Measurements from ENCODE around the gene CASD1.

CASD1 gene

GRCh38 chr7:94547126-94547525 is 37.5 kb downstream of the CASD1 start:
- no peak overlapping the region for H3K27ac Mint-ChIP-seq
- H3K4me1 Mint-ChIP-seq: no peaks in the 10 kb centered on the region
- peaks cover 15% of the 10 kb centered on the region for H3K36me3 Mint-ChIP-seq (ENCODE audit: low read depth)
- H3K4me3 Mint-ChIP-seq: no peak overlapping the region
- no peaks in the 10 kb centered on the region for H3K27me3 Mint-ChIP-seq
- no peak for ATAC-seq
- no peaks in the 10 kb centered on the region for H3K9me3 Mint-ChIP-seq
- no peak for DNase-seq

DNA sequence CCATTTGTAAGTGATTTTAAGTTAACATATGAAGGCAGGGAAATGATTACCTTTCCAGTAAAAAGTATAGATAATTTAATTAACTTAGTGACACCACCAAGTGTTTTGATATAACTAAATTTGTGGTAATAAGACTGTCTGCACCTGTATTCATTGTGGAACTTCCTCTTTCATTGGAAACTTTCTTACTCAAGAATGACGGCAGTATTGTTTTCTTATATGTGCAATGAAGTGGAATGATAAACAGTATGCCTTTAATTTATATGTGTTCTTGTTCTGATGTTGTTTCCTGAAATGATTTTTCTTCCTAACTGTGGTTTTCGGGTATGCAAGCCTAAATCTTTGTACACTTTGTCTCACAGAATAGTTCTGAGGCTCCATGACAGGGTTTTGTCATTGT is 46.4 kb downstream of the CASD1 start:
- H3K4me1 Mint-ChIP-seq: peaks cover 3% of the 10 kb centered on the region
- peaks cover 37% of the 10 kb centered on the region for H3K36me3 Mint-ChIP-seq (ENCODE audit: low read depth)
- no peaks in the 10 kb centered on the region for H3K27me3 Mint-ChIP-seq
- no peak overlapping the region for H3K4me3 Mint-ChIP-seq
- no peak overlapping the region for H3K27ac Mint-ChIP-seq
- H3K9me3 Mint-ChIP-seq: no peaks in the 10 kb centered on the region
- ATAC-seq: no peak
- no peak for DNase-seq

GRCh38 chr7:94557215-94557614 is 47.6 kb downstream of the CASD1 start:
- H3K9me3 Mint-ChIP-seq: no peaks in the 10 kb centered on the region
- no peak overlapping the region for H3K27ac Mint-ChIP-seq
- no peak for DNase-seq
- peaks cover 39% of the 10 kb centered on the region for H3K36me3 Mint-ChIP-seq (ENCODE audit: low read depth)
- H3K4me1 Mint-ChIP-seq: peaks cover 3% of the 10 kb centered on the region
- H3K27me3 Mint-ChIP-seq: no peaks in the 10 kb centered on the region
- ATAC-seq: no peak
- no peak overlapping the region for H3K4me3 Mint-ChIP-seq

GRCh38 chr7:94559972-94560371 is 50.4 kb downstream of the CASD1 start:
- no peak overlapping the region for H3K4me3 Mint-ChIP-seq
- no peak for ATAC-seq
- peaks cover 3% of the 10 kb centered on the region for H3K4me1 Mint-ChIP-seq
- no peak for DNase-seq
- no peaks in the 10 kb centered on the region for H3K27me3 Mint-ChIP-seq
- no peaks in the 10 kb centered on the region for H3K9me3 Mint-ChIP-seq
- no peak overlapping the region for H3K27ac Mint-ChIP-seq
- H3K36me3 Mint-ChIP-seq (ENCODE audit: low read depth): peaks cover 33% of the 10 kb centered on the region

DNA sequence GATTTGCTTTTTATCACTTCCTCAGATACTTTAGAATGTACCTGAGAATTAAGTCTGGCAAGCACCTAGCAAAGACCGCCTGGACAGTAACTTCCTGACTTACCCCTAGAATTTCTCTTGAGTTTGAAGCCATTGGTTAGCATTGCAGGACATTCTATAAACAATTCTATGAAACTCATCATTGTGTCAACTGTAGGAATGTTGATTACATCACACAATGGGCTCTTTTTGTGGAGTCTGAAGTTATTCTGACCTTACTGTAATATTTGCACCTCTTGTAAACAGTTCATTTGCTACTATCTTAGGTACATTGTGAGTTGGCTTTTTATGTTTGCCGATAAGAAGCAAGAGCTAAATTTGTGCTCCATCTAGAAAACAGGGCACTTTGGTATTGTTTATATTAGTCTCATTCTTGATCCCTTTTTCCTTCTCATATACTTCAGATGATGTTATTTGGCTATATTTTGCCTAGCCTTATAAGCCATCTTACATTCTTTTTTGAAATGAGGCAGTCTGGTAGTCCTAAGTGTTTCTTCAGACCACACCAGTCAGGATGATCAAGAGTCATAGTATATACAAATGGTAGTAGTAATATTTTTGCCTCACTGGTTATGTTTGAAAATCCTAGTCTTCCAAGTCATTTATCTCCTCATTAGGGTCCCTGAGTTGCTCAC is 52.4 kb downstream of the CASD1 start:
- DNase-seq (no peak), ATAC-seq (no peak)
- H3K4me3 Mint-ChIP-seq: no peak overlapping the region
- H3K36me3 Mint-ChIP-seq (ENCODE audit: low read depth): peaks cover 19% of the 10 kb centered on the region
- H3K27ac Mint-ChIP-seq: no peak overlapping the region
- peaks cover 3% of the 10 kb centered on the region for H3K4me1 Mint-ChIP-seq
- H3K27me3 Mint-ChIP-seq: no peaks in the 10 kb centered on the region
- H3K9me3 Mint-ChIP-seq: no peaks in the 10 kb centered on the region

DNA sequence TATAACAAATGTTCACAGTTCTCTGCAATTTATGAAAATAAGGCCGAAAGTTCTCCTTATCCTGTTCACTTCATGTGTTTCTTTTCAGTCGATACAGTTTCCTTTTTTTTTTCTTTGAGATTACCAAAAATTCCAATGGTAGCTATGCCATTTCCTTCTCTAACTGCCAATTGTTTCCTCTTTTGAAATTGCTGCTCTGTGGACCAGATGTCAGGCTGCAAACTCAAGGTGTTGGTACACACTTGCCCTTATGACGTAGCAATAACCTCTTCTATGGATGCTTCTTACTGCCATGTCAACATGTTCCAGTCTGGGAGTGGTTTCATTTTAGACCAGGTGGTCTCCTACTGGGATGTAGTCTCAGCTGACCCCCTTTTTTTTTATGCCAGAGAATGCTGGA is 52.9 kb downstream of the CASD1 start:
- no peak overlapping the region for H3K4me3 Mint-ChIP-seq

DNA sequence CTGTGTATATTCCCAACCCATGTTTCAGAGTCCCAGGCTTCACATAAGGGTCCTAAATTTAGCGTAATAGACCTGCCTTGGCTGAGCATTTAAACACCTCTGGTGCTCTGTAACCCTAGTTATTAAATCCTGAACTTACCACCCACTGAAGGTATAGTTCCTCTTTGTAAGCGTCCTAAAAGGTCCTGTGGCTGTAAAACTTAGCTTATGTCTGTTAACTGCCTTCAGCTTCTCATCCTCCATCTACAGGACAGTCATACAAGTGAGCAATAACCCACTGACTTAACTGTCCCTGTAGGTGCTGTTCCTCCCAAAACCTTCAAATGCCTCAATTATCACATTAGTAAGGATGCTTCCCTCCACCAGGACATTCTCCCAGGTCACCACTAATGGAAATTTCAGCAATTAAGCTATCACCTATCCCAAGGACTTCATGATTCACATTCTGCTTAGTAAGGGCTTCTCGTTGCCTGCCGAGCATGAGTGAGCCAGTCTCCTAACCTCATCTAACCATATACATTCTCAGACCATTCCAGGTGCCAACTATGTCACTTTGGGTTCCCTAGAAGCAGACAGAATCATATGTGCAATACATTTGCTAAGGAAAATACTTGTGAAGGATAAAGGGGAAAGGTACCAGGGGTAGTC is 55.8 kb downstream of the CASD1 start:
- no peaks in the 10 kb centered on the region for H3K27me3 Mint-ChIP-seq
- ATAC-seq (no peak), DNase-seq (no peak)
- H3K9me3 Mint-ChIP-seq: peaks cover 4% of the 10 kb centered on the region
- H3K36me3 Mint-ChIP-seq (ENCODE audit: low read depth): peaks cover 10% of the 10 kb centered on the region
- no peak overlapping the region for H3K27ac Mint-ChIP-seq
- H3K4me1 Mint-ChIP-seq: no peaks in the 10 kb centered on the region
- no peak overlapping the region for H3K4me3 Mint-ChIP-seq

More for the DNA sequence above, 52.9 kb downstream of the CASD1 start:
- H3K9me3 Mint-ChIP-seq: no peaks in the 10 kb centered on the region
- DNase-seq: no peak
- no peaks in the 10 kb centered on the region for H3K4me1 Mint-ChIP-seq
- H3K27me3 Mint-ChIP-seq: no peaks in the 10 kb centered on the region
- H3K27ac Mint-ChIP-seq: no peak overlapping the region
- H3K36me3 Mint-ChIP-seq (ENCODE audit: low read depth): peaks cover 15% of the 10 kb centered on the region
- no peak for ATAC-seq

- no peaks in the 10 kb centered on the region for H3K4me1 Mint-ChIP-seq
- no peaks in the 10 kb centered on the region for H3K27me3 Mint-ChIP-seq
- H3K4me3 Mint-ChIP-seq: no peak overlapping the region
- ATAC-seq (no peak), DNase-seq (no peak)
- no peak overlapping the region for H3K27ac Mint-ChIP-seq
- H3K9me3 Mint-ChIP-seq: peaks cover 4% of the 10 kb centered on the region
- peaks cover 22% of the 10 kb centered on the region for H3K36me3 Mint-ChIP-seq (ENCODE audit: low read depth)
These were observed 57.8 kb downstream of the CASD1 start for GRCh38 chr7:94567396-94567795.

GRCh38 chr7:94571816-94572215 is 62.2 kb downstream of the CASD1 start:
- Mint-ChIP-seq H3K4me1 (no peaks in the 10 kb centered on the region), H3K27me3 (no peaks in the 10 kb centered on the region), H3K4me3 (no peak overlapping the region), H3K36me3 (ENCODE audit: low read depth) (peaks cover 58% of the 10 kb centered on the region), H3K27ac (no peak overlapping the region), H3K9me3 (peaks cover 25% of the 10 kb centered on the region)
- no peak for DNase-seq
- no peak for ATAC-seq

DNA sequence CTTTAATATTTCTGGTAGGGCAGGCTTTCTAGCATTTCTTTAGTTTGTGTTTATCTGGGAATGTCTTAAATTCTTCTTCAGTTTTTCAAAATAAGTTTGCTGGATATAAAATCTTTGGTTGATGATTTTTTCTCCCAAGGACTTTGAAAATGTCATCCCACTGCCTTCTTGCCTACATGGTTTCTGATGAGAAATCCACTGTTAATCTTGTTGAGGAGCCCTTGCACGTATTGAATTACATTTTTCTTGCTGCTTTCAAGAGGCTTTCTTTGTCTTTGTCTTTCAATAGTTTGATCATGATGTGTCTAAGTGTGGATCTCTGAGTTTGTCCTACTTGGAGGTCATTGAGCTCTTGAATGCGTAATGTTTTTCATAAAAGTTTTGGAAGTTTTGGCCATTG is 66.0 kb downstream of the CASD1 start:
- no peak overlapping the region for H3K4me3 Mint-ChIP-seq

GRCh38 chr7:94576316-94576715 is 66.7 kb downstream of the CASD1 start:
- DNase-seq (no peak), ATAC-seq (no peak)
- peaks cover 71% of the 10 kb centered on the region for H3K36me3 Mint-ChIP-seq (ENCODE audit: low read depth)
- peaks cover 26% of the 10 kb centered on the region for H3K9me3 Mint-ChIP-seq
- H3K27me3 Mint-ChIP-seq: no peaks in the 10 kb centered on the region
- H3K4me3 Mint-ChIP-seq: no peak overlapping the region
- H3K4me1 Mint-ChIP-seq: peaks cover 7% of the 10 kb centered on the region
- H3K27ac Mint-ChIP-seq: no peak overlapping the region

More for the DNA sequence above, 66.0 kb downstream of the CASD1 start:
- Mint-ChIP-seq H3K4me1 (peaks cover 7% of the 10 kb centered on the region), H3K36me3 (ENCODE audit: low read depth) (peaks cover 74% of the 10 kb centered on the region), H3K27ac (no peak overlapping the region), H3K27me3 (no peaks in the 10 kb centered on the region), H3K9me3 (peaks cover 25% of the 10 kb centered on the region)
- ATAC-seq (no peak), DNase-seq (no peak)

GRCh38 chr7:94577357-94577756 is 67.7 kb downstream of the CASD1 start:
- no peak overlapping the region for H3K27ac Mint-ChIP-seq
- peaks cover 29% of the 10 kb centered on the region for H3K9me3 Mint-ChIP-seq
- peaks cover 7% of the 10 kb centered on the region for H3K4me1 Mint-ChIP-seq
- DNase-seq: no peak
- peaks cover 70% of the 10 kb centered on the region for H3K36me3 Mint-ChIP-seq (ENCODE audit: low read depth)
- no peaks in the 10 kb centered on the region for H3K27me3 Mint-ChIP-seq
- ATAC-seq: no peak
- no peak overlapping the region for H3K4me3 Mint-ChIP-seq

GRCh38 chr7:94578614-94579013 is 69.0 kb downstream of the CASD1 start:
- no peak overlapping the region for H3K27ac Mint-ChIP-seq
- ATAC-seq (no peak), DNase-seq (no peak)
- no peak overlapping the region for H3K4me3 Mint-ChIP-seq
- H3K36me3 Mint-ChIP-seq (ENCODE audit: low read depth): peaks cover 63% of the 10 kb centered on the region
- H3K4me1 Mint-ChIP-seq: peaks cover 7% of the 10 kb centered on the region
- H3K9me3 Mint-ChIP-seq: peaks cover 29% of the 10 kb centered on the region
- no peaks in the 10 kb centered on the region for H3K27me3 Mint-ChIP-seq

DNA sequence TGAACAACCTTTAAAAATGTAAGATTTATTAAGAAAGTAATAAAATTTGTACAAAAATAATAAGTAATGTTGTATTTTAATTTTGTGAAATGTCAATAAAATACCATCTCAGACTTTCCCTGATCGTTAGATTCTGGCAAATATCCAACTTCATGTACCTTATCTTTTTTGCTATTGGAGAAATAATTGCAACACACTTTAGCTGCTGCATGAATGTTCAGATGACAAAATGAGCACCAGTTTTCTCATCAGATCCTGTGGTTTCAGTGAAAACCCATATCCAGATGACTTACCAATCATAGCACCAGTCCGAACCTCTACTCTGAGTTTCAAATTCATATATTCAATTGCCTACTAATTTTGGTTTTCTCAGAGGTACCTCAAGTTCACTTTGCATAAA is 69.9 kb downstream of the CASD1 start:
- H3K9me3 Mint-ChIP-seq: peaks cover 25% of the 10 kb centered on the region
- no peaks in the 10 kb centered on the region for H3K27me3 Mint-ChIP-seq
- DNase-seq (no peak), ATAC-seq (no peak)
- no peak overlapping the region for H3K27ac Mint-ChIP-seq
- peaks cover 54% of the 10 kb centered on the region for H3K36me3 Mint-ChIP-seq (ENCODE audit: low read depth)
- peaks cover 7% of the 10 kb centered on the region for H3K4me1 Mint-ChIP-seq
- H3K4me3 Mint-ChIP-seq: no peak overlapping the region

DNA sequence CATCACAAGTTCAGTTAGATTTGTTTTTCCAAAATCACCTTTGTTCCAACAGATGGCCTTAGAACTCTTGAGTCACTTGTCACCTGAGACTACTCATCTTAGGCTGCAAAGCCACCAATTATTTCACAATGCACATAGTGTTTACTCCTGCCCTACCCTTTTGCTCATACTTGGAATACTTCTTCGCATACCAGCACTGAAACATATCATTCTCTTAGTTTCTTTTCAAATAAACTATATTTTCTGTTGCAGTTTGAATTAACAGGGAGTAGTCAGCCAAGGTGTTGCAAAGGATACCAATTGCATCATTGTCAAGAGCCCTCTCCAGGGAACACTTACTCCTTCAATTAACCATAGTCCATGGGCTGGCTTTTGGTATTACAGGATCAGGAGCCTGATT is 71.0 kb downstream of the CASD1 start:
- DNase-seq (no peak), ATAC-seq (no peak)
- H3K27ac Mint-ChIP-seq: no peak overlapping the region
- no peaks in the 10 kb centered on the region for H3K27me3 Mint-ChIP-seq
- peaks cover 7% of the 10 kb centered on the region for H3K4me1 Mint-ChIP-seq
- no peak overlapping the region for H3K4me3 Mint-ChIP-seq
- peaks cover 15% of the 10 kb centered on the region for H3K9me3 Mint-ChIP-seq
- H3K36me3 Mint-ChIP-seq (ENCODE audit: low read depth): peaks cover 45% of the 10 kb centered on the region

Data from activated naive CD8-positive, alpha-beta T cell treated with anti-CD3 and anti-CD28 coated beads, Interleukin-2, amount 50 U/mL, for 24 hours (primary cell).